Embryonic facial prominence (tissue), 1 donor: ENCODE data around the gene EEF1A1.
"Not testable (repeated sequence)": the region's sequence is repeated elsewhere in the genome, so short reads cannot be mapped to it uniquely, and the experiment has no call there.

Experiments used
- DNase-seq: peaks from one replicate; pipeline ENCODE4 v3.0.0-alpha.2; 2016; ENCODE audit errors: extremely low spot score

The EEF1A1 gene

DNA sequence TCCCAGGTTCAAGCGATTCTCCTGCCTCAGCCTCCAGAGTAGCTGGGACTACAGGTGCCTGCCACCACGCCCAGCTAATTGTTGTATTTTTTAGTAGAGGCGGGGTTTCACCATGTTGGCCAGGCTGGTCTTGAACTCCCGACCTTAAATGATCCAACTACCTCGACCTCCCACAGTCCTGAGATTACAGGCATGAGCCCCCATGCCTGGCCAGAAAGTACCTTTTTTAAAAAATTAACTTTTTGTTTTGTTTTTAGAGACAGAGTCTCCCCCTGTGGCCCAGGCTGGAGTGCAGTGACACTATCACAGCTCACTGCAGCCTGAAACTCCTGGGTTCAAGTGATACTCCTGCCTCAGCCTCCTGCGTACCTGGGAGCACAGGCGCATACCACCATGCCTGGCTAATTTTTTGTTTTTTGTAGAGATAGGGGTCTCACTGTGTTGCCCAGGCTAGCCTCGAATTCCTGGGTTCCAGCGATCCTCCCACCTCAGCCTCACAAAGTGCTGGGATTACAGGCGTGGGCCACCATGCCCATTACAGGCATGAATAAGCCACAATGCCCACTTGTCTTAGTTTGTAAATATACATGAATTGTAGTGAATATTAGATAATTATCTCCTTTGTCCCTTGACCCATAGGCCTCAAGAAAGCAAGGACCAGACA is 17.4 kb upstream of the EEF1A1 start:
- no peak for DNase-seq

DNA sequence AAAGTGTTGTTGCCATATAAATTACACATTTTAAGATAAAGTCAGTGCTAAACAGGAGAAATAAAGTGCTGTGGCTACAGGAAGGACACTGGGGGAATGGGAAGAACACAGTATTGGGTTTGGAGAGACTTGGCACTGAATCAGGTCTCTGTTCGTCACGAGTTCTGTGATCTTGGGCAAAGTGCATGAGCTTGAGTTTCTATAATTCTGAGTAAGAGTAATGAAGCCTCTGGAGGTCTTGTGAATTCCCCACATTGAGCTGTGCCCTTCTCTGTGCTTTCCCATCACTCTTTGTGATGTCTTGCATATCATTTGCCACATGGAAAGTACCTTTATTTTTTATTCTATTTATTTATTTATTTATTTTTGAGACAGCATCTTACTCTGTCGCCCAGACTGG is 16.8 kb upstream of the EEF1A1 start:
- DNase-seq: no peak

DNA sequence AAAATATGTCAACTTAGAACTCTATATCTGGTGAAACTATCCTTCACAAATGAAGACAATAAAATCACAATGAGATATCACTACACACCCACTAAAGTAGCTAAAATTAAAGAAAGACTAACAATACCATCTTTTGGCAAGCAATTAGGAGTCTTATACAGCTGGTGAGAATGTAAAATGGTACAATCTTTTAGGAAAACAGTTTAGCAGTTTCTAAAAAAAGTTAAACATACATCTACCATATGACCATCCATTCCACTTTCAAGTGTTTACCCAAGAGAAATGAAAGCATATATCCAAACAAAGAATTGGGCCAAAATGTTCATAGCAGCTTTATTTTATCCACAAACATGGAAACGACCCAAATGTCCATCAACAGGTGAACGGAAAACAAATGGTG is 13.8 kb upstream of the EEF1A1 start:
- DNase-seq: no peak

DNA sequence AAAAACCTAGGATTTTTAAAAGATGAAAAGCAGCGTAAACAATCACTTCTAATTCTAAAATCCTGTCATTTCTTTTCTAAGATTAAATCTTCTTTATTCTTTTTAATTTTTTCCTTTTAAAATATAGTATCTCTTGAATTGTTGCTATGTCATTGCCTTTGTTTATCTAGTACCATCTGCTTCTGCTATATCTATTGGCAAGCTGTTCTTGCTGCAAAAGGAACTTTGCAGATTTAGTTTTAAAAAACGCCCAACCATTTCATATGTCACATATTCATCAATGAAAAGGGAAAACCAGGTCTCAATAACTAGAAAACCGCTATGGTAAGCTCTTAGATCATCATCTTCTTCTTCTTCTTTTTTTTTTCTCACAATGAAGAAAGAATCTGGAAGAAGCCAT is 11.5 kb upstream of the EEF1A1 start:
- DNase-seq: no peak

DNA sequence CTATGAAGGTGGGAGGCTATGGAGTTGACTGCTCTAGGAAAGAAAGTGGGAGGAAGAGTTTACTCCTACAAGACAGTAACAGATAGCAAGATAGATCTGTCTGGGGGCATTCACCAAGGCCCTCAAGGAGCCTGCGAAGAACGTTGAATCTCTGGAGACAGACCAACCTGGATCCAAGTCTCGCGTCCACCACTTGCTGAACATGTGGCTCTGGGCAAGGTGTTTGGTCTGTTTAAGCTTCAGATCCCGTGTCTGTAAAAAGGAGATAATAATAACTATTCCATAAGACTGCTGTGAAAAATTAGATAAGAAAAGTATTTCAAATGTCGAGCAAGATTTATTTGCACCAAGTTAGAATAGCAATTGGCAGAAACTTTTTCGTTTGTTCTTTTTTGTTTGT is 8.1 kb upstream of the EEF1A1 start:
- no peak for DNase-seq

DNA sequence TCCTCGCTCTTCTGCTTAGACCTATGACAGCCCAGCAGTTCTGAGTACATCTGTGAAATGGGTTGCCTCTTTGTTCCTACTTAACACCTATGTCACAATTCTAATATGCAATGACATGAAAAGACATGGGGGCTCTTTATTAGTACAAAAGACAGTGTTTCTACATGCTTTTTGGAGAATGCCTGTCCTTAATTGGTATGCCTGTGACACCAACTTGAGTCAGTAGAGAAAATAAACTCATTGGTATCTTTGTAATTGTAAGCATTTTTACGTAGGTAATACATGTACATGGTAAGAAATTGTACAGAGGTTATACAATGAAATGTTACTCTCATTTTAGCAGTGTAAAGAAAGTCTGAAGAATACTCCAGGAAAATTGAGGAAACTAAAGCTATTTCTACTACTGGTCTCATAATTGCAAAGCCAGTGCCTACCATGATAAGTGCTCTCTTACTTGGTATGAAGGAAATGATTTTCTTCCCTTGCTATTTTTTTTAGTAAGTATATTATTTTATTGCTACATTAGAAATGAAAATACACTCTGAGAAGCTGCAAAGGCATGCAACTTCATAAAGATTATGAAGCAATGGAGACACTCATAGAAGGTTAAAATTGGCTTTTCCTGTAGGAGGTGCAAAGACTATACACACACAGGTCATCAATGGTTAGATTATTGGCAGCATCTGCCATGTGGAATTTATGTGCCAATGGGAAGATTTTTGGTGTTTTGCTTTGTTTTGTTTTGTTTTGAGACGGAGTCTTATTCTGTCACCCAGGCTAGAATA is 4.9 kb upstream of the EEF1A1 start:
- no peak for DNase-seq

DNA sequence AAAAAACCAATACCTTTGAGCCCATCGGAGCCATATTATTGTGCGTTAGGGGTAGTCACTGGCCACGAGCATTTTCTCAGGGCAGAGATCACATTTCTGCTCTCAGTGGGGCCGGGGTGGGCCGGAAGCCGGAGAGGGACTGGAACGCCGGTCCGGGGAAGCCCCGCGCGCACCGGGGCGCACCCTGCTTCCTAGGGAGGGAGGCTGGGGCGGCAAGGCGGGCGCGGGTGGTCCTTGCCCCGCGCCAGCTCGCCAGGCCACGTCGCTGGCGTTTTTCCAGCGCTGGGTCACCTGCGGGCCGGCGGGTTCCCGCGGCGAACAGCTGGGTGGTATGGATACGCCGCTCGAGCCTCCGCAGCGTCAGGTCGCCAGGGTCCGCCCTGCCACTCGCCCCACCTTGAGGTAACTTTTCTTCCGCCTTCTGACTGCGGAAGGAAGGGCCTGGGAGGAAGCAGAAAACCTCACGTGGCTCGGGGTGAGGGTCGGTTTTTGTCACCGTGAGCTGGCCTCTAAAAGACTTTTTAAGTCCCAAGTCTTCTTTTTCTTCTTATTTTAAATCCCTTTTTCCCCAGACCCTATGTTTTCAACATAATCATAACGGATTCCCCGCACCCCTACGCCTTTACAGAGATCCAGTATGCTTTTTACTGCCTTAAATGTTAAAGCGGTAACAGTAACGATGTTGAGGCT is 2.7 kb upstream of the EEF1A1 start:
- DNase-seq: no peak

DNA sequence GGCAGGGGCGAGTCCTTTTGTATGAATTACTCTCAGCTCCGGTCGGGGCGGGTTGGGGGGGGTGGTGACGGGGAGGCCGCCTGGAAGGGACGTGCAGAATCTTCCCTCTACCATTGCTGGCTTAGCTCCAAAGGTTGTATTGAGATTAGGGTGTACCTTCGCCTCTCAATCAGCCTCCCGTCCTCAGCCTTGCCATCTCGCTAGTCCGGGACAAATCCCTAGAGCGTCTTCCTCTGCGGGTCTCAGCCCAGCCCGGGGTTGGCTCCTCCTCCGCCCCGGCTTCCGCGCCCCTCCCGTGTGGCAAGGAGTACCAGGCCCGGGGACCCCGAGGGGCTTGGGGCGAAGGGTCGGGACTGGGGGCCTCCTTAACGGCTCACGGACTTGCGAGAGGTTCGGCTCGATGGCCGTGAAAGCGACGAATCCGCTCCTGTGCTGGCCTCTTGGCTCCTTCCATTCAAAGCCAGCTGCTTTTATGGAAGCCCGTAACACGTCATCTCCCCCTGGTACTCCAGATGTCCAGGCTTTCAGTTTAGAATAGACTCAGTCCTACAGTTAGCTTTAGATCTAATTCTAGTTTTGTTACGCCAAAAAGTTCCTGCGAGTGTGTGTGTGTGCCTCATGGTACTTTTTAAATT is 636 bp upstream of the EEF1A1 start:
- peak; percentile 75 for DNase-seq

DNA sequence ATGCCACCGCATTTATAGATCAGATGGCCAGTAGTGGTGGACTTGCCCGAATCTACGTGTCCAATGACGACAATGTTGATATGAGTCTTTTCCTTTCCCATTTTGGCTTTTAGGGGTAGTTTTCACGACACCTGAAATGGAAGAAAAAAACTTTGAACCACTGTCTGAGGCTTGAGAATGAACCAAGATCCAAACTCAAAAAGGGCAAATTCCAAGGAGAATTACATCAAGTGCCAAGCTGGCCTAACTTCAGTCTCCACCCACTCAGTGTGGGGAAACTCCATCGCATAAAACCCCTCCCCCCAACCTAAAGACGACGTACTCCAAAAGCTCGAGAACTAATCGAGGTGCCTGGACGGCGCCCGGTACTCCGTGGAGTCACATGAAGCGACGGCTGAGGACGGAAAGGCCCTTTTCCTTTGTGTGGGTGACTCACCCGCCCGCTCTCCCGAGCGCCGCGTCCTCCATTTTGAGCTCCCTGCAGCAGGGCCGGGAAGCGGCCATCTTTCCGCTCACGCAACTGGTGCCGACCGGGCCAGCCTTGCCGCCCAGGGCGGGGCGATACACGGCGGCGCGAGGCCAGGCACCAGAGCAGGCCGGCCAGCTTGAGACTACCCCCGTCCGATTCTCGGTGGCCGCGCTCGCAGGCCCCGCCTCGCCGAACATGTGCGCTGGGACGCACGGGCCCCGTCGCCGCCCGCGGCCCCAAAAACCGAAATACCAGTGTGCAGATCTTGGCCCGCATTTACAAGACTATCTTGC is 725 bp downstream of the EEF1A1 start:
- DNase-seq: no peak

DNA sequence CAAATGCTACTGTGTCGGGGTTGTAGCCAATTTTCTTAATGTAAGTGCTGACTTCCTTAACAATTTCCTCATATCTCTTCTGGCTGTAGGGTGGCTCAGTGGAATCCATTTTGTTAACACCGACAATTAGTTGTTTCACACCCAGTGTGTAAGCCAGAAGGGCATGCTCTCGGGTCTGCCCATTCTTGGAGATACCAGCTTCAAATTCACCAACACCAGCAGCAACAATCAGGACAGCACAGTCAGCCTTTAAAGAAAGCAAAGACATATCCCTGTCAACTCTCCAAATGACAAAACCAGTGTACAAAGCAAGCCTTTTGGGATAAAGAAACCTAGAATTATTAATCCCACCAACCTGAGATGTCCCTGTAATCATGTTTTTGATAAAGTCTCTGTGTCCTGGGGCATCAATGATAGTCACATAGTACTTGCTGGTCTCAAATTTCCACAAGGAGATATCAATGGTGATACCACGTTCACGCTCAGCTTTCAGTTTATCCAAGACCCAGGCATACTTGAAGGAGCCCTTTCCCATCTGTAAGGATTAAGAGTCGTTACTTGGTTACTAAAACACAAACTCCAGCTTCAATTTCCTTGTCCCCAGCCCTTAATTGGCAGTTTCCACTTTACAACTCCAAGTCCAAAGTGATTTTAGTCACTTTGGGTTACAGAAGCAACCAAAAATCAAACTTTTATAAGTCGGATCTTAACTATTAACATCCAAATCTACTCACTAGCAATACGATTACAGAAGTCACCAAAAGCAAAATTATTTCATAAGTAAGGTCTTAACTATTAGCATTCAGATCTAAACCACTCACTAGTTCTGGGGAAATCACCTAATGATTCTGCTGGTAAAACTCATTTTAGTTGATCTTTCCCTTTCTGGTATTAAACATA is 1.6 kb downstream of the EEF1A1 start:
- DNase-seq: not testable (repeated sequence)

DNA sequence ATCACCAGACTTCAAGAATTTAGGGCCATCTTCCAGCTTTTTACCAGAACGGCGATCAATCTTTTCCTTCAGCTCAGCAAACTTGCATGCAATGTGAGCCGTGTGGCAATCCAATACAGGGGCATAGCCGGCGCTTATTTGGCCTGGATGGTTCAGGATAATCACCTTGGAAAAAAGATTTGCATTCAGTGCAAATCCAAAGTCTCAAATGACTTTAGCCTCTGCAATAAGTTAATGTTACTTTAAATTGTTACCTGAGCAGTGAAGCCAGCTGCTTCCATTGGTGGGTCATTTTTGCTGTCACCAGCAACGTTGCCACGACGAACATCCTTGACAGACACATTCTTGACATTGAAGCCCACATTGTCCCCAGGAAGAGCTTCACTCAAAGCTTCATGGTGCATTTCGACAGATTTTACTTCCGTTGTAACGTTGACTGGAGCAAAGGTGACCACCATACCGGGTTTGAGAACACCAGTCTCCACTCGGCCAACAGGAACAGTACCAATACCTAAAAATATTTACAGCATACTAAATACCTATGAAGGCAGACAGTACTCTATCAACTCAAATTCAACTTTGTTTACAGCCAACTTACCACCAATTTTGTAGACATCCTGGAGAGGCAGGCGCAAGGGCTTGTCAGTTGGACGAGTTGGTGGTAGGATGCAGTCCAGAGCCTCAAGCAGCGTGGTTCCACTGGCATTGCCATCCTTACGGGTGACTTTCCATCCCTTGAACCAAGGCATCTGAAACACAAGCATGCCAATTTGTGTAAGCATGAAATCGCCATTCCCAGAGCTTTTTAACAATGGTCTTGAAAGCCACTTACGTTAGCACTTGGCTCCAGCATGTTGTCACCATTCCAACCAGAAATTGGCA is 2.5 kb downstream of the EEF1A1 start:
- DNase-seq: not testable (repeated sequence)

DNA sequence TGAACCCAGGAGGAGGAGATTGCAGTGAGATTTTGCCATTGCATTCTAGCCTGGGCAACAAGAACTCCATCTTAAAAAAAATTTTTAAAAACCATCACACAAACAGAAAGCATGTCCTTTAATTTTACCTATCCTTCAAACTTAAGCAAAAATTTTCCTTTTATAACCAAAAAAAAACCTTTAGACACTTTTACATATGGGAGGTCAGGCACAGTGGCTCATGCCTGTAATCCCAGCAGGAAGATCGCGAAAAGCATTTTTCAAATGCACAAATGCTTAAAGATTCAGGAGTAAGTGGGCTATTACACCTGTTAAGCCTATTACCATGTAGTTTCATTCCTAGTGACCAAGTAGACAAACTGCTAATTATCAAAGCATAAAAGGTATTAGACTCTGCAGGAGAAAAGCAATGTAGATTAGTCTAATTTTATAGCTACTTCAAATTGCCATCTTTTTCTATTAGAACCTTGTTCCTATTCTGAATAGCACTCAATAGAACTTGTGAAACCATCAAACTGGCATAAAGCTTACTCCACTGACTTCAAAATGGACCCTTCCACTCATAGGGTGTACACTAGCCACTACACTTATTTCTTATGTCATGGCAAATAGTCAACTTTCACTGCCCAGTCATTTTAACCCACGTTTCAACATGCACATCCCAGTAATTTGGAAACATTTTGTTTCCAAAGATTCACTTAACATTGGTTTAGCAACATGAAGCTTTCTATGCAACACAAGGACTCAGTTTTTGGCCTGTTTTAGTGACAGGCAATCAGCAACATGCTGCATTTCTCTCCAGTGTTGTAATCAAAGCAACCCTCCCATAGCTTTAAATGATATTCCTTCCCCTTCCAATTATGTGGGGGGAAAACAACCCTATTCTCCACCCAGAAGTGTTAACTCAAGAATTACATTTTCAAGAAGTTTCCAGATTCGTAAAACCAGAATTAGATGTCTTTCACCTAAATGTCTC is 4.0 kb downstream of the EEF1A1 start:
- DNase-seq: no peak

DNA sequence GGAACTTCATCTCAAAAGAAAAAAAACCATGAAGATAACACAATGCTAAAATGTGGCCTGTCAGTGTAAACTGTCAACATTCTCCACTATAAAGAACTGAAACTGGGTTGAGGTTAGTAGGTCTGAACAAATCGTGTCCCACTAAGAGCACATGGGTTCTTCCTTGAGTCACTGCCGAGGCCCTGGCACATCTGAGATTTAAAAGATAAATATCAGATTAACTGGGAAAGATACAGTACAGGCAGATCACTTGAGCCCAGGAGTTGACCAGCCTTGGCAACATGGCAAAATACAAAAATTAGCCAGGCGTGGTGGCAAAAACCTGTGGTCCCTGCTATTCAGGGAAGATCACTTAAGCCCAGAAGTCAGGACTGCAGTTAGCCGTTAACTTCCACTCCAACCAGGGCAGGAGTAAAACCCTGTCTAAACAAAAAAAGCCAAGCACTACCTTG is 5.6 kb downstream of the EEF1A1 start:
- no peak for DNase-seq

DNA sequence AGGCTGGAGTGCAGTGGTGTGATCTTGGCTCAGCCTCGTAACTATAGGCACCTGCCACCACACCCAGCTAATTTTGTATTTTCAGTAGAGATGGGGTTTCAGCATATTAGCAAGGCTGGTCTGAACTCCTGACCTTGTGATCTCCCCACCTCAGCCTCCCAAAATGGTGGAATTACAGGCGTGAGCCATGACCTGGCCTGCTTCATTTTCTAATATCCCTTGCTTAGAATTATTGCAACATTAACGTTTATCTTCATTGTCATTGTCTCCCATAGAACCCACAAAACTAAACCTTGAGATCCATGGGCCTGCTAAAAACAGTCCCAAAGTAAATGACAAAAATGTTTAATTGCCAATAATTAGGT is 6.1 kb downstream of the EEF1A1 start:
- DNase-seq: no peak

DNA sequence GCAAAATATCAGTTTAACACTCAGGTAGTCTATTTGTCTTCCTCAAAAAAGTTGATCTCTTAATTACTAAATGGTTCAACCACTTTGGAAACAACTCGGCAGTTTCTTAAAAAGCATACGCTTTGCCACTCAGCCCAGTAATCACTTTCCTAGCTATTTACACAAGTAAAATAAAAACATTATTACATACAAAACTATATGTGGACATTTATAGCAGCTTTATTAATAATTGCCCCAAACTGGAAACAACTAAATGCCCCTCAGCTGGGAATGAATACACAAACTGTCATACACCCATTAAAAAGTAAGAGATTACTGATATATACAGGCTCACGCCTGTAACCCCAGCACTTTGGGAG is 7.4 kb downstream of the EEF1A1 start:
- DNase-seq: no peak

DNA sequence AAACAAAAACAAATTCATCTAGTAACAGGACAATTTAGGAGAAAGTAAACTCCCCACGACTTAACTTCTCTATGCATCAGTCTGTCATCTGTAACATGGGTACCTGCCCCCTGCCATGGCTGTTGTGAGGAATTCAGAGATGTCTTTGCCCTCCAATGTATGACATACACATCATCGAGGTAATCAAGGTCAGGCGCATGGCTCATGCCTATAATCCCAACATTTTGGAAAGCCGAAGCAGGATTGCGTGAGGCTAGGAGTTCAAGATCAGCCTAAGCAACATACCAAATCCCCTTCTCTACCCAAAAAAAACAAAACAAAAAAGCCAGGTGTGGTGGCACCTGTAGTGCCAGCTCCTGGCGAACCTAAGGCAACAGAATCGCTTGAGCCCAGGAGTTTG is 9.0 kb downstream of the EEF1A1 start:
- DNase-seq: no peak

DNA sequence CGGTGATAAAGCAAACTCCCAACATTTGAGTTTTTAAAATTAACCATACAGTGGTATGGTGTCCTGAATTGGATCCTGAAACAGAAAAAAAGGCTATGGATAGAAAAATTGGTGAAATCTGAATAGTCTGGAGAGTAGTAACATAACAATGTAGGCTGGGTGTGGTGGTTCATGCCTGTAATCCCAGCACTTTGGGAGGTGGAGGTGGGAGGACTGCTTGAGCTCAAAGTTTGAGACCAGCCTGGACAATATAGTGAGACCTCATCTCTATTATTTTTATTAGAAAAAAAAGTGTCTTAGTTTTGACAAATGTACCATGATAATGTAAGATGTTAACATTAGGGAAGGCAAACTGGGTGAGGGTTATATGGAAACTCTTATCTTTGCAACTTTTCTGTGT is 11.0 kb downstream of the EEF1A1 start:
- no peak for DNase-seq

DNA sequence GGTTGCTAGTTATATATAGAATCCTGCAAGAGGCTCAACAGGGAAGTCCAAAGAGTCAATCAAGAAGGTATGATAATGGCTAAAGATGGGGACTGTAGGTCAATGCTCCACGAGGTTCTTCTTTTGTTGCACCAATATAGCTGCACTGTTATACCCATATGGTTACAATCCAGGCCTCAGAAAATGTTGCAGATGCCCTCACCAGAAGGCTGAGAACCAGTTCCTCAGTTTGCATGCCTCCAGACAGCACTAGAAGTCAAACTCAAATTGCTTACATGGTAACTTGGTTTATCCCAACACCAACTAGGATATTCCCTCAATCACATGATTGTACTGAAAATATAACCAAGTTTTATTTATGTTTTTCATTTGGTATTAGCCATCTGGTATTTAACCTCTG is 12.1 kb downstream of the EEF1A1 start:
- no peak for DNase-seq

DNA sequence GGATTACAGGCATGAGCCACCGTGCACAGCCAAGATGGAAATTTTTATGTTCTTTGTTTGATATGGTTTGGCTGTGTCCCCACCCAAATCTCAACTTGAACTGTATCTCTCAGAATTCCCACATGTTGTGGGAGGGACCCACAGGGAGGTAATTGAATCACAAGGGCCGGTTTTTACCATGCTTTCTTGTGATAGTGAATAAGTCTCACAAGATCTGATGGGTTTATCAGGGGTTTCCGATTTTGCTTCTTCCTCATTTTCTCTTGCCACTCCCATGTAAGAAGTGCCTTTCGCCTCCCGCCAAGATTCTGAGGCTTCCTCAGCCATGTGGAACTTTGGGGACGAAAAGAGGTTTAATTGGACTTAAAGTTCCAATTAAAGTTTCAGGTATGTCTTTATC is 14.6 kb downstream of the EEF1A1 start:
- DNase-seq: no peak
